ENCODE results near the gene SCAMP1. TPM values are rescaled to one million over a fixed set of nuclear protein-coding genes. Genes with fewer than 3 reads are reported as not detected.
A peak's percentile ranks its signal among the peaks of the same experiment; 100 is the strongest.

Gene SCAMP1
- total RNA-seq, 2 experiments from 2014 or later = 17.4 to 19.3 TPM

DNA sequence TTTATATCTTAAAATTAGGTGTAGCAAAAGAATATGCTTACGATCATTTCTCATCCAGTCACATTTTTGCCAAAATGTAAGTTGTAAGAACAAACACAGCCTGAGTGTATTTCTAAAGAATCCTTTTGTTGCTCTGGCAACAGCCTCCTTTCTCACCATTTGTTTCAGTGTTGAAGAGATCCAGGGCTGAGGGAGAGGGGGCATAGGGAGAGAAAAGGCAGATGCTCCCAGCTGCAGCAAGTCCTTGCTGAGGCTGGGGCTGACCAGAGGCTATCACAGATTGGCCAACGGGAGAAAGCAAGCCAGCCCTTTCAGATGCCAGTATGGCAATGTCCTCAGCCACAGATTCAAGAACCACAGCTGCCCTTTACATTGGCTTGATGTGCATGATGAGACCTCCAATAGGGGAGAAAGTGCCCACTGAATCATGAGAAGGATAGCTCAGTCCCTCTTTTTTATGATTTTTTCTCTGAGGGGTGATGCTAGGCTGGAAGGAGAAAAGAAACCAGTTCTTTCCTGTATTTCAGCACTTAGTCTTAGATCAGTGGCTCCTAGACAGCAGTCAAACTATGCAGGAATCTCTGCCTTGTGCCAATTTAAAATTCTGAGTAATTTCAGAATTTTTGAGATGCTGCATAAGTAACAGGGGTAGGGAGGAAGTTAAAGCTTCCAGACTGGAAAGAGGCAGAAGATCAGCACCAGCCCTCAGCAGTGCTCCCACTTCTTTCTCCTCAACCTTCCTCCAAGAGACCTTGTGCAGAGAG lies 146.0 kb downstream of the SCAMP1 start:
- no peak for DNase-seq
- POLR2A ChIA-PET = no interaction called here
- no peaks in the 10 kb centered on the region for H3K36me3 Mint-ChIP-seq (ENCODE audit: low read depth)
- H3K9me3 Mint-ChIP-seq = no peaks in the 10 kb centered on the region
- CTCF ChIA-PET = interaction anchor here (1.3 kb wide), 1 partner anchor 16 kb away, joined by 3 read pairs; no protein-coding TSS in a partner anchor
- peaks cover 56% of the 10 kb centered on the region for H3K27me3 Mint-ChIP-seq
- peaks cover 8% of the 10 kb centered on the region for H3K4me1 Mint-ChIP-seq
- no peak overlapping the region for H3K27ac Mint-ChIP-seq
- H3K4me3 Mint-ChIP-seq = no peak overlapping the region

DNA sequence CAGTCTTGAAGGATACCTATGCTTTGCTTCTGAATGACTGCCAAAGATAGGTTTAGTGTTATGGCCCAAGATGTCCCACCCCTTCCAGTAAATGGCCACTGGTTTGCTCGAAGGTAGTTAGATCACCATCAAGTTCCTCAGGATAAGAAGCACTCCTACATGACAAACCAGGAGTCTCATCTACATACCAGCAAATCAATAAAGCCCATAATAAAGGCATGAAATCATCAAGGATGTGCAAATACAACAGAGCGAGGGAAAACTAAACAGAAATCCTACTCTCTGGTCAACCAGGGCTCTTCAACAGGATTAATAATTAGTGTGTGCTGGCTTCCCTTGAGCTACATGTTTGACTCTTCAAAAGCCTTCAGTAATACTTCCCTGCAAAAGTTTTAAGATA lies 147.1 kb downstream of the SCAMP1 start:
- Mint-ChIP-seq H3K4me1 (peaks cover 8% of the 10 kb centered on the region), H3K27me3 (peaks cover 54% of the 10 kb centered on the region), H3K36me3 (ENCODE audit: low read depth) (no peaks in the 10 kb centered on the region), H3K4me3 (no peak overlapping the region), H3K9me3 (no peaks in the 10 kb centered on the region), H3K27ac (no peak overlapping the region)
- POLR2A ChIA-PET = no interaction called here
- CTCF ChIA-PET = no interaction called here
- DNase-seq = no peak

DNA sequence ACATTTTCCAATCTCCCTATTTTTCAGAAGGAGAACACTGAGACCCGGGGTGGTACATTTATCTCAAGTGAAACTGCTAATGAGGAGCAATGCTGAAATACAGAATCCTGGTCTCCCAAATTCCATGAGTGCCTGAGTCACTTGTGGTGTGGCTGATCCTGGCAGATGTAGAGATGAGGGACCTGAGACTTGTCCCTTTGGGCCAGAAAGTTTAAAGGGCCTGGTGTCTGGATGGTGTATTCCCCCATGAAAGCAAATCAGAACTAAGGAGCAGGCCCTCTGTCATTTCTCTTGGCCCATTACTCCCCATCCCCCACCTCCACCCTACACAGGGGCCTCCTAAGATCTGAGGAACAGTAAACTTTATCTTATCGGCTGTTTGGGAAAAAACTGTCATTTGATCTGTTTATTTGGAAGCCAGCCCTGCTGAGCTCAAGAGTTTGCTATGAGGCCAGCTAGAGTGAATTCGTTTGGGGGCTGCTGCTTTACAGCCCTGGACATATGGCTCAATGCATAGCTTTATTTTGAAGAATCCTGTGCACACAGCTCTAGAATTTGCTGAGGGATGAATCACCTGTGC lies 147.9 kb downstream of the SCAMP1 start:
- H3K4me1 Mint-ChIP-seq = peaks cover 8% of the 10 kb centered on the region
- no peak for DNase-seq
- no peaks in the 10 kb centered on the region for H3K9me3 Mint-ChIP-seq
- peaks cover 58% of the 10 kb centered on the region for H3K27me3 Mint-ChIP-seq
- no peak overlapping the region for H3K4me3 Mint-ChIP-seq
- ChIA-PET CTCF (no interaction called here), POLR2A (no interaction called here)
- H3K36me3 Mint-ChIP-seq (ENCODE audit: low read depth) = no peaks in the 10 kb centered on the region
- H3K27ac Mint-ChIP-seq = no peak overlapping the region

DNA sequence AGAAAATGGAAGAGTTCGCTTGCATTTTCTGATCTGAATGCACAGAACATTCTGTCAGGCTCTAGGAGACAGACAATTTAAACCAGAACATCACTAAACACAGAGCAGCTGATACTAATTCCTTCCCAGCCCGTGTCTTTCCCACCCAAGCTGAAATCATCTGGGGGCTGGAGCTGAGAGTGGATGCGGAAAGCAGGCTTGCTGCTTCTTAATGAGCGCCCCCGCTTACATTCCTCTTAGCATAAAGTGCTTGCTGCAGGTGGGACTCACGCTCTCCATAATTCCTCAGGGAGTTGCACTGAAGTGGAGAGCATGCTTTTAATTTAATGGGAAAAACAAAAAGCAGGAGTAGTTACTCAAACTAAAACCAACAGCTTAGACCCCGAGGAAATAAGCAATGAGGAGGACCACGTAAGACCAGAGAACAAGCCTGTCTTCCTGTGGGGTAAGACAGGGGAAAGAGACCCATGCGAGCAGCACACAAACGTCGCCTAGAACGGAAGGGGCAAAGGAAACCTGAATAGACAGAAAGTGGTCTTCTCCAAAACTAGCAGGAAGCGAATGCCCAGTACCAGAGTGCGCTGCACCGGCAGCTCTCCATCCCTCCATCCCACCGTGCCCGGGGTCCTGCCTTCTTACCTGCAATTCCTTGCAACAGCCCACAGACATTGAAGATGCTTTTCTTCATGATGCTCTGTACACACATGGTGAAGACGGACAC lies 148.9 kb downstream of the SCAMP1 start:
- Mint-ChIP-seq H3K4me1 (peaks cover 8% of the 10 kb centered on the region), H3K4me3 (peak overlapping the region; percentile 68), H3K9me3 (no peaks in the 10 kb centered on the region), H3K27ac (no peak overlapping the region), H3K27me3 (peaks cover 64% of the 10 kb centered on the region), H3K36me3 (ENCODE audit: low read depth) (no peaks in the 10 kb centered on the region)
- POLR2A ChIA-PET = no interaction called here
- CTCF ChIA-PET = interaction anchor here (0.7 to 0.8 kb wide), 2 partner anchors 17 to 455 kb away, joined by 3 read pairs; no protein-coding TSS in a partner anchor
- DNase-seq = no peak

DNA sequence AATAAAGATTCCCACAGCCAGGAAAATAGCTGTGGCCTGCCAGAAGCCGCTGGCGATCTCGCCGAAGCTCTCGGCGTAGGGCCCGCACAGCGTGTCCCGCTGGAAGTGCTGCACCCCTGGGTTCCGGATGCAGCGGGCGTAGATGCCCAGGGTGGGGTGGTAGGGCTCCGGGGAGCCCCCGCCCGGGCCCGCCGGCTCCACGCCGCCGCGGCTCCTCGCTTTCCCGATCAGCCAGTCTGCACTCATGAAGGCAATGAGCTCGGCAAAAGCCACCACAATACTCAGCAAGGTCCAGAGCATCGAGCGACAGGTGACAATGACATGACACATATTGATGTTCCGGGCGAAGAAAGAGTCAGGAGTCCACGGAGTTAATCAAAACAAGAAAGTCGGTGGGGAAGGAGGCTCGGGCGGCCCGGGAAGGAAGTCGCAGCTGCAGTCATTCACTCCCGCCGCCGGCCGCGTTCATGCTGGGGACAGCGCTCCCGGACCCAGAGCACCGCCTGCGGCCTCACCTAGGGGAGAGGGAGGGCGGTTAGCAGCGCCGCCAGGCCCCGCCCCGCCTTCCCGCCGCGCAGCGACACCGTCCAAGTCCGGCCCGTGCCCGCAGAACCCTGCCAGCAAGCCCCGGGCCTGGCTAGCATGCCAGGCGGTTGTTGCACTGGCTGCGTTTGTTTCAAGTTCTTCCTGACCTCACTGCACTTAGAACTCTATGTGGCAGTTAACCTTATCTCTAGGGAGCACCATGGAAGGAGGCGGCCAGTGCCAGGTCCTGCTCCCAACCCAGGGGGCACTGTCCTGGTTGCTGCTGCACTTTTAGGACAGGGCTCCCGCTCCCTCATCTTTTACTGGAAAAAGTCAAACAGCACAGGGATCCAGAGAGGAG lies 149.7 kb downstream of the SCAMP1 start:
- Mint-ChIP-seq H3K36me3 (ENCODE audit: low read depth) (no peaks in the 10 kb centered on the region), H3K4me1 (peaks cover 8% of the 10 kb centered on the region), H3K27ac (no peak overlapping the region), H3K4me3 (peak overlapping the region; percentile 68), H3K9me3 (no peaks in the 10 kb centered on the region), H3K27me3 (peaks cover 67% of the 10 kb centered on the region)
- DNase-seq = peak; percentile 22
- ChIA-PET CTCF (interaction anchor here (0.7 kb wide), 1 partner anchor 16 kb away, joined by 3 read pairs; no protein-coding TSS in a partner anchor), POLR2A (no interaction called here)

DNA sequence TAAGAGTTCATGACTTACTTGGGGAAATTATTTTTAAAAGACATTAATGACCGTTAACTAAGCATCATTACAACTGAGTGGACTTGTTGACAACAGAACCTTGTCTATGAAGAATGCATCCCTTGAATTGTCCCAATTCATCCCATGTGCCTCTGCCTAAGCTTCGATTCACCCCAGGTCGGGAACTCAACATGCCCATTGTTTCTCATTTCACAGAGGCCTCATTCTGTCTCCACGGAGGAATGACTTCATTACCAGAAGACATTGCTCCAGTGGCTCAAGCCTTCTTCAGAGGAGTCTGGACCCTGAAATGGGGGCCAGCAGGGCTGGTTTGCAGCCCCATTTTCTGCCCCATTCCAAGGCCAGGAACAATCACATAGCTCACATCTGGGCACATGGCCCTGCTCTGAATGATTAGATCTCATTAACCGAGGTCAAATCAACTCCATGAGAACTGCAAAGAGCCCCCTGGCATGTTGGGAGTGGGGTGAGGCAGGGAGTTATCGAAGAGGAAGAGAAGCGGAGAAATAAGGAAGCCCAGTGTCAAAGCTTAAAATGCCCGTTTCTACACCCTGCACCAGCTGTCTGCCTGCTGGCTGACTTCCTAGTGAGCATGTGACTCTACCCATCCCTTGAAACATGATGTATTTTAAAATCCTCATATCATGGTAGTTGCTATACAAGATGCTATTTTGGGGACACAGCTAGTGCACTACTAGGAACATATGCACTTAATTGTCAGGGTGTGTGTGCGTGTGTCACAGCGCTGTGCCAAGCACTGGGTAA lies 150.9 kb downstream of the SCAMP1 start:
- peaks cover 8% of the 10 kb centered on the region for H3K4me1 Mint-ChIP-seq
- H3K4me3 Mint-ChIP-seq = no peak overlapping the region
- peaks cover 71% of the 10 kb centered on the region for H3K27me3 Mint-ChIP-seq
- POLR2A ChIA-PET = no interaction called here
- no peak overlapping the region for H3K27ac Mint-ChIP-seq
- H3K36me3 Mint-ChIP-seq (ENCODE audit: low read depth) = no peaks in the 10 kb centered on the region
- no peaks in the 10 kb centered on the region for H3K9me3 Mint-ChIP-seq
- DNase-seq = no peak
- CTCF ChIA-PET = no interaction called here

DNA sequence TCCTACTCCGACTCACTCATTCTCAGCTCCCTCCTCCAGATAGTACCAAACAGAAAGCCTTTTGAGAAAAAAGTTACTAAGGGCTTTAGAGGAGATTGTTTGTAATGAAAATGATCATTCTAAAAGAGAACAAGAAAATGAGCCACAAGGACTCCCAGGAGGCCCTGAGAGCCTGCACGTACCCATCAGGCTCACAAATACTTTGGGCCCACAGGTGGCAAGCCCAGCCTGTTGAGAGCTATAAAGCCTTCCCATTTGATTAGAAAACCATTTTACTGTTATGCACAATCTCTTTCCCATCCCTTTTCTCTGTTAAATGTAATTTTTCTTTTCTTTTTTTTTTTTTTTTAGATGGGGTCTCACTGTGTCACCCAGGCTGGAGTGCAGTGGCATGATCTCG lies 152.0 kb downstream of the SCAMP1 start:
- ChIA-PET POLR2A (interaction anchor here (0.7 kb wide), 1 partner anchor 16 kb away, joined by 4 read pairs; no protein-coding TSS in a partner anchor), CTCF (no interaction called here)
- Mint-ChIP-seq H3K27me3 (peaks cover 71% of the 10 kb centered on the region), H3K27ac (no peak overlapping the region), H3K9me3 (no peaks in the 10 kb centered on the region), H3K4me3 (no peak overlapping the region), H3K36me3 (ENCODE audit: low read depth) (no peaks in the 10 kb centered on the region), H3K4me1 (peaks cover 8% of the 10 kb centered on the region)
- no peak for DNase-seq

DNA sequence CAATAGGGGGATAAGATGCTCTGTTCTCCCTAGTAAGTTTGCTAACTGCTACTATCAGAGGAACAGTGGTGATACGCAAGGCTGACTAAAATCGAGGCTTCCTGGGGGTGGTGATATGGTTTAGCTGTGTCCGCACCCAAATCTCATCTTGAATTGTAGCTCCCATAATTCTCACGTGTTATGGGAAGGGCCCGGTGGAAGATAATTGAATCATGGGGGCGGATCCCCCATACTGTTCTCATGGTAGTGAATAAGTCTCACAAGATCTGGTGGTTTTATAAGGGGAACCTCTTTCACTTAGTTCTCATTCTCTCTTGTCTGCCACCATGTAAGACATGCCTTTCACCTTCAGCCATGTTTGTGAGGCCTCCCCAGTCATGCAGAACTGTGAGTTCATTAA lies 153.0 kb downstream of the SCAMP1 start:
- no peak for DNase-seq
- Mint-ChIP-seq H3K4me3 (no peak overlapping the region), H3K27ac (no peak overlapping the region), H3K9me3 (no peaks in the 10 kb centered on the region), H3K27me3 (peaks cover 65% of the 10 kb centered on the region), H3K4me1 (peaks cover 8% of the 10 kb centered on the region), H3K36me3 (ENCODE audit: low read depth) (no peaks in the 10 kb centered on the region)
- POLR2A ChIA-PET = no interaction called here
- CTCF ChIA-PET = no interaction called here

DNA sequence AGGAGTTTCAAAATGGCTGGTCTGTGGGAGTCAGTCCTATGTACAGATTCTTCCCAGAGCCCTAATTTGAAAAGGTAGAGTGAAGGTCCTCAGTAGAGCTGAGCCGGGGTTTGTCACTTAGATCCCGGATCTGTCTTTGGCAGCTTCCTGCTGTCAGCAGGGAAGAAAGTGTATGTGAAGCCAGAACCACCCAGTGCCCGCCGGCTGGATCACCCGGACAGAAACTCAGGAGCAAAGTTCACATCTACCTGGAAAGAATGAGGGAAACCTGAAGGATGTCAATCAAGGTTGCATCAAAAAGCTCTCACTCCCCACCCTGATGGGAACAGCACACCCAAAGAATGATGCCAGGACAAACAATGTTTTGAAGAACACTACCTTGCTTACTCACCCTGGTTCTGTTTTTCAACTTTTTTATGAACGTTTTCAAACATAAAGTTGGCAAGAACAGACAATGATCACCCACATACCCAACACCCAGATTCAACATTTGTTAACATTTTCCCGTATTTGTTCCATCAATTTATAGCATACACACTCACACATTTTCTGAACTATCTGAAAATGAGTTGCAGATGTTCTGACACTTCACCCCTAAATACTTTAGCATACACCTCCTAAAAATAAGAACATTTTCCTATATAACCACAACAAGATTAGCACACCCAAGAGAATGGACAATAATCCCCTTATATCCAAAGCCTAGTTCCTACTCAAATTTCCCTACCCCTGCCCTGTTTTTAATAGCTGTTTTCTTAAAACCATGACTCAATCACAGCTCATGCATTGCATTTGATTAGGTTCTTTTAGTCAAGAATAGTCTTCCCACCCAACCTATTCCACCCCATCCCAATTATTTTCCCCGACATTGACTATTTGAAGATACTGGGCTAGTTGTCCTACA lies 154.3 kb downstream of the SCAMP1 start:
- no peak overlapping the region for H3K27ac Mint-ChIP-seq
- CTCF ChIA-PET = no interaction called here
- H3K4me1 Mint-ChIP-seq = peaks cover 4% of the 10 kb centered on the region
- peaks cover 53% of the 10 kb centered on the region for H3K27me3 Mint-ChIP-seq
- POLR2A ChIA-PET = no interaction called here
- no peak for DNase-seq
- H3K4me3 Mint-ChIP-seq = no peak overlapping the region
- no peaks in the 10 kb centered on the region for H3K36me3 Mint-ChIP-seq (ENCODE audit: low read depth)
- H3K9me3 Mint-ChIP-seq = no peaks in the 10 kb centered on the region

DNA sequence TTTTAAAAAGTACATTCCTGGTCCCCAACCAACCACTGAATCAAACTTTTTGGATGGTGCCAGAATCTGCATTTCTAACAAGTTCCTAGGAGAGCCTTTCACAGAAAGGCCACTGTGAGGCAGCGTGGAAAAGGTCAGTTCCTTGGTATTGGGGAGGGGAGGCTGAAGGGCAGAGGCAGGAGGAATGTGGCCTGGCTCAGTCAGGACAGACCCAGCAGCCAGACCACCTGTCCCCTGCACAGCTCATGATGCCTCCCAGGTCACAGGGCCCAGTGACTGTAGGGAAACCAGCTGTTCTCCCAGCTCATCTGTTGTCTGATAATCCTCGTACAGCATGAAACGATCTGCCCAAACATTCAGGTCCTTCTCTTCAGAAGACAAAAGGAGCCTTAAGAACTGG lies 155.3 kb downstream of the SCAMP1 start:
- peaks cover 46% of the 10 kb centered on the region for H3K27me3 Mint-ChIP-seq
- CTCF ChIA-PET = interaction anchor here (0.6 kb wide), 1 partner anchor 11 kb away, joined by 4 read pairs; no protein-coding TSS in a partner anchor

DNA sequence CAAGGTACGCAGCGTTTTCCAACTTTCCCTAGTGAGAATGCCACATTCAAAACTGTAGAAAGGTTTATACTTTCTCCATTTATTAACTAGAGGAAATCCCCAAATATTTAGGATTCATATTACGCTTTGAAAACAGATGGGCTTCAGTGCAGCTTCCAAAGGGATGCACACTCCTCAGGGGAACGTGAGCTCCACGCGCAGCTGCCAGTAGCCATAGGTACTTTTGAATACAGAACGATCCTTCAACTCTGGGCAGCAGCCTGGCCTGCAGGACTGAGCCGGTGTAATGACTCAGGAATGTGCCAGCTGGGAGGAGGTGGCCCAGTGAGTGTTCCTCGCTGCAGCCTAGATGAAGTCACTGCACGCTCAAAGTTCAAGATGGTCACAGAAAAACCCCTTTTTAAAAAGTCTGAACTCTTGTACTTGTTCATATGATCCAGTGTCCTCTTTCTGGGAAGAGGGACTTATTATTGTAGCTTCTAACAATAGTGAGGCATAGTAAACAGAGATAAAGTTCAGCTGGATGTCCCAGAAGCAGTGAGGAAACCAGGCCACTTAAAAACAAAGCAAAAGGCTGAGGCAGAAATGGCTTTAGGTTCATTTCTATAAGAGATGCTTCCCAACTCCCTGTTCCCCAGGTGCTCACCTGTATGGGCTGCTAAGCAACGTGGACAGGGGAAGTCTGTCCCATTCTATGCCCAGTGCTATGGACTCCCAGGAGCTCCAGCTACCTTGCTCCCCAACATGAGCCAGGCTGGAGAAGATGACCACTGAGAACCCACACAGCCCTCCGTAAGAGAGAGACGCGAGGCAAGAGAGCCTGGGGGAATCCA lies 158.2 kb downstream of the SCAMP1 start:
- ChIA-PET POLR2A (no interaction called here), CTCF (interaction anchor here (1.0 to 1.4 kb wide), 3 partner anchors 14 to 130 kb away, joined by 3 to 4 read pairs (median 4); partner anchors contain the start of gene LHFPL2)
- no peak for DNase-seq
- Mint-ChIP-seq H3K4me1 (no peaks in the 10 kb centered on the region), H3K4me3 (no peak overlapping the region), H3K36me3 (ENCODE audit: low read depth) (no peaks in the 10 kb centered on the region), H3K27ac (no peak overlapping the region), H3K27me3 (peaks cover 30% of the 10 kb centered on the region), H3K9me3 (no peaks in the 10 kb centered on the region)

More for the DNA sequence above, 155.3 kb downstream of the SCAMP1 start:
- DNase-seq = no peak
- Mint-ChIP-seq H3K27ac (no peak overlapping the region), H3K9me3 (no peaks in the 10 kb centered on the region), H3K4me3 (no peak overlapping the region), H3K4me1 (no peaks in the 10 kb centered on the region), H3K36me3 (ENCODE audit: low read depth) (no peaks in the 10 kb centered on the region)
- POLR2A ChIA-PET = no interaction called here

All from activated CD4-positive, alpha-beta T cell treated with anti-CD3 and anti-CD28 coated beads, Interleukin-2, amount 10 ng/mL, durations not matched to agents 7 days and 5 days (primary cell).